Calu3 (cell line): ENCODE results near the gene PIGP. TPM values are rescaled to one million over a fixed set of nuclear protein-coding genes. Genes with fewer than 3 reads are reported as not detected.

Experiments
- BruUV-seq: library from RNA; stranded (reverse); fragments of 400-500 nt; replicated peaks from 2 replicates; lab custom pipeline; 2021; lab: Mats Ljungman, UMichigan
- CTCF ChIA-PET: fragments of 300-600 bp; sonication (Branson Sonifier 250); formaldehyde crosslinking; loops from one replicate; lab custom pipeline; 2022; ENCODE audit warnings: antibody characterized with exemption; lab: Charles Lee
- DNase-seq: peaks from one replicate; pipeline ENCODE4 v3.0.0; 2022
- H3K27ac Mint-ChIP-seq: one replicate; pipeline ENCODE4 v1.8.0; 2022; ENCODE audit warnings: mixed read lengths; ENCODE audit not compliant: unreplicated experiment
- H3K27me3 Mint-ChIP-seq: one replicate; pipeline ENCODE4 v1.8.0; 2022; ENCODE audit warnings: mixed read lengths; ENCODE audit not compliant: unreplicated experiment
- H3K36me3 Mint-ChIP-seq: one replicate; pipeline ENCODE4 v1.8.0; 2022; ENCODE audit warnings: mild to moderate bottlenecking, moderate library complexity, mixed read lengths; ENCODE audit not compliant: insufficient read depth, unreplicated experiment
- H3K4me1 Mint-ChIP-seq: one replicate; pipeline ENCODE4 v1.8.0; 2022; ENCODE audit warnings: mild to moderate bottlenecking, low read depth, mixed read lengths; ENCODE audit not compliant: unreplicated experiment
- H3K4me3 Mint-ChIP-seq: one replicate; pipeline ENCODE4 v1.8.0; 2022; ENCODE audit warnings: mild to moderate bottlenecking, low read depth, moderate library complexity, mixed read lengths; ENCODE audit not compliant: unreplicated experiment
- H3K9me3 Mint-ChIP-seq: one replicate; pipeline ENCODE4 v1.8.0; 2022; ENCODE audit warnings: low read depth, mixed read lengths; ENCODE audit not compliant: unreplicated experiment
- intact Hi-C: fragments of 100-400 bp; cut with micrococcal nuclease; formaldehyde crosslinking; loops from one replicate; pipeline ENCODE4 v1.10.0; 2022; ENCODE audit not compliant: unreplicated experiment
- total RNA-seq: library from RNA; stranded (reverse); gene quantifications from 2 replicates; pipeline ENCODE4 v1.2.3, GENCODE V29; 2022
- TF ChIP-seq, protein P1 (sequence below): fragments of 200-600 bp; IDR thresholded peaks from one replicate; pipeline ENCODE4 v1.8.0; 2022; ENCODE audit warnings: antibody characterized with exemption; ENCODE audit not compliant: unreplicated experiment

Gene PIGP
- total RNA-seq, 1 experiment from 2014 or later: 20.4 TPM

DNA sequence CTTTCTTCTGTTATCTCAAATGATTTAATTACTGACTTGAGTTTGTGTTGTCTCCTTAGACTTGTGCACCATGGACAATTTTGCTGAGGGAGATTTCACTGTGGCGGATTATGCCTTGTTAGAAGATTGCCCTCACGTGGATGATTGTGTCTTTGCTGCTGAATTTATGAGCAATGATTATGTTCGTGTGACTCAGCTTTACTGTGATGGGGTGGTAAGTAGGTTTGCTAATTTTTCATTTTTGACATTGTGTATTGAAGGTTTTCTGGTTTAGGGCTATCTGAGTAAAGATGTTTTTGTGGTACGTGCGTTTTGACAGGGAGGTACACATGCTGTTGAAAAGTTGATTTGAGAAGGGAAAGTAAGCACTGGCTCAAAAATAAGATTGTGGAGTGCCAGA lies 14.3 kb upstream of the PIGP start:
- no TSS peak for BruUV-seq
- Mint-ChIP-seq H3K4me1 (peaks cover 17% of the 10 kb centered on the region), H3K27ac (no peak overlapping the region), H3K4me3 (no peak overlapping the region), H3K9me3 (no peaks in the 10 kb centered on the region), H3K36me3 (peaks cover 5% of the 10 kb centered on the region), H3K27me3 (no peaks in the 10 kb centered on the region)
- DNase-seq: peak; percentile 10
- intact Hi-C loops: loop anchor here (1.0 kb wide), 1 partner anchor 13 kb away; no protein-coding TSS in a partner anchor
- TF ChIP-seq, protein P1, sequence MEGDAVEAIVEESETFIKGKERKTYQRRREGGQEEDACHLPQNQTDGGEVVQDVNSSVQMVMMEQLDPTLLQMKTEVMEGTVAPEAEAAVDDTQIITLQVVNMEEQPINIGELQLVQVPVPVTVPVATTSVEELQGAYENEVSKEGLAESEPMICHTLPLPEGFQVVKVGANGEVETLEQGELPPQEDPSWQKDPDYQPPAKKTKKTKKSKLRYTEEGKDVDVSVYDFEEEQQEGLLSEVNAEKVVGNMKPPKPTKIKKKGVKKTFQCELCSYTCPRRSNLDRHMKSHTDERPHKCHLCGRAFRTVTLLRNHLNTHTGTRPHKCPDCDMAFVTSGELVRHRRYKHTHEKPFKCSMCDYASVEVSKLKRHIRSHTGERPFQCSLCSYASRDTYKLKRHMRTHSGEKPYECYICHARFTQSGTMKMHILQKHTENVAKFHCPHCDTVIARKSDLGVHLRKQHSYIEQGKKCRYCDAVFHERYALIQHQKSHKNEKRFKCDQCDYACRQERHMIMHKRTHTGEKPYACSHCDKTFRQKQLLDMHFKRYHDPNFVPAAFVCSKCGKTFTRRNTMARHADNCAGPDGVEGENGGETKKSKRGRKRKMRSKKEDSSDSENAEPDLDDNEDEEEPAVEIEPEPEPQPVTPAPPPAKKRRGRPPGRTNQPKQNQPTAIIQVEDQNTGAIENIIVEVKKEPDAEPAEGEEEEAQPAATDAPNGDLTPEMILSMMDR: no peak
- CTCF ChIA-PET: interaction anchor here (1.3 kb wide), 1 partner anchor 110 kb away, joined by 7 read pairs; no protein-coding TSS in a partner anchor

DNA sequence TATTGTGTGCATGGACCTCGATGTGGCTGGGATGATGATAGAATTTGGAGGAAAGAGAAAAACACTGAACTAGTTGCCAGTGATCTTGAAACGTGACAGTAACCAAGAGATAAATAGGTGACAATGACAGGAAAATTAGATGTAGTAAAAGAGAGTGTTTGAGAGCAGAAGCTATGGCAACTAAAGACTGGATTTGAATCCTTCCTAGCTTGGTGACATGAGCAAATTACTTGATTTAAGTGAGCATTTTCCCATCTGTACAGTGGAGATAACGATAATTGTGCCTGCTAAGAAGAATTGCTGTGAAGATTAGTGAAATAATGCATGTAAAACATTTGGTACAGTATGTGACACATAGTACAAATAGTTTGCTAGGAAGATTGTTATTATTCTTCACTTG lies 12.9 kb upstream of the PIGP start:
- no TSS peak for BruUV-seq
- intact Hi-C loops: no loop called here
- CTCF ChIA-PET: no interaction called here
- H3K36me3 Mint-ChIP-seq: peaks cover 5% of the 10 kb centered on the region
- no peaks in the 10 kb centered on the region for H3K27me3 Mint-ChIP-seq
- no peak for DNase-seq
- TF ChIP-seq, protein P1: no peak
- H3K4me1 Mint-ChIP-seq: peaks cover 17% of the 10 kb centered on the region
- no peaks in the 10 kb centered on the region for H3K9me3 Mint-ChIP-seq
- H3K27ac Mint-ChIP-seq: no peak overlapping the region
- H3K4me3 Mint-ChIP-seq: no peak overlapping the region

DNA sequence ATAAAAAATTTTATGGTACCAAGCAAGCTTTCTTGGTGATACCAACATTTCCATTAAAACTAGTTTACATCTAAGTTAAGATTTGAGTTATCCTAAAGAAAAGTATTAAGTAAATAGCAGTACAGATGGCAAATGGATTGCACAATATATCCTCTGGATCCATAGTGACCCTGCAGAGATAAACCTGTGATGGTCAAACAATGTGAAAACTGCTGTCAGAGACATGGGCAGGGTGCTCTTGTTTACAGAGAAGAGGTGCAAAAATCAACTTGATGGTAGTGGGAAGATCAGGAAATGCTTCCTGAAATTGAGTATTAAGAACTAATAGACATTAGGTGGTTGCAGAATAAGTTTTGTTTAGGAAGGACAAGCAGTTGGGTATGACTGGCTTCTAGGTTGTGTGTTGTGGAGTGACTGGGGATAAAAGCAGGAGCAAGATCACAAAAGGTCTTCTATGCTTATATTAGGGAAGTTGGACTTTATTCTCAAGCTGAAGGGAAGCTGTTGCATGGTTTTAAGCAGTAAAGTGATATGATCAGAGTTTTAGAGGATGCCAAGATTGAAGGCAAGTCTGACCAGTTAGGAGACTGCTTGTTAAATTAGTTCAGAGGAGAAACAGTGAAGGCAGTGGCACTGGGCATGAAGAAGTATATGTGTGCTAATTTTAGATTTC lies 10.1 kb upstream of the PIGP start:
- intact Hi-C loops: no loop called here
- Mint-ChIP-seq H3K36me3 (no peaks in the 10 kb centered on the region), H3K27me3 (no peaks in the 10 kb centered on the region), H3K27ac (no peak overlapping the region), H3K4me1 (peaks cover 24% of the 10 kb centered on the region), H3K9me3 (no peaks in the 10 kb centered on the region), H3K4me3 (no peak overlapping the region)
- BruUV-seq: no TSS peak
- no peak for DNase-seq
- CTCF ChIA-PET: no interaction called here
- TF ChIP-seq, protein P1: no peak

DNA sequence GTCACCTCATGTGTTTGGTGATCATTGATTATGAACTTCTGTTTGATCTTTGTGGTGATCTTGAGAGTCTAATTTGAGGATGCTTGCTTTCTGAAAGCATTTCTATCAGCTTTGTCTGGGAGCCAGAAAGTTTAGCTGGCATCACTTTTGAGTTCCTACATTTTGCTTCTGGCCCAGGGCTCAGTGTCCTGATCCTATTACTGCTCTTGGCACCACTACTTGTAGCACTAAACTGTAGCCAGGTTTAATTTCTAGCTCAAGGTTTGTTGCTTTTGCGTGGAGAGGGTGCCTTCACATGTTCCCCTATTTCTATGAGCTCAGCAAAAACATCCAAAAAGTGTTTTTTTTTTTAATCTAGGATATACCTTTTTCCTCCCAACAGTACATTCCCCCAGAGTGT lies 9.5 kb upstream of the PIGP start:
- H3K27ac Mint-ChIP-seq: no peak overlapping the region
- H3K4me3 Mint-ChIP-seq: no peak overlapping the region
- peaks cover 24% of the 10 kb centered on the region for H3K4me1 Mint-ChIP-seq
- CTCF ChIA-PET: interaction anchor here (0.7 kb wide), 2 partner anchors 22 to 72 kb away, joined by 5 to 6 read pairs; no protein-coding TSS in a partner anchor
- TF ChIP-seq, protein P1: no peak
- H3K9me3 Mint-ChIP-seq: no peaks in the 10 kb centered on the region
- no peak for DNase-seq
- BruUV-seq: no TSS peak
- intact Hi-C loops: no loop called here
- H3K27me3 Mint-ChIP-seq: no peaks in the 10 kb centered on the region
- H3K36me3 Mint-ChIP-seq: no peaks in the 10 kb centered on the region
